ENCODE measurements around the gene RNF157. TPM values are rescaled to one million over a fixed set of nuclear protein-coding genes. Genes with fewer than 3 reads are reported as not detected.
A peak's percentile ranks its signal among the peaks of the same experiment; 100 is the strongest.

The RNF157 gene
- total and polyA plus RNA-seq, 2 of the 13 experiments (the other 11 are each of a cell fraction or from before 2014, with no cell fraction given): 0.44 to 1.5 TPM

DNA sequence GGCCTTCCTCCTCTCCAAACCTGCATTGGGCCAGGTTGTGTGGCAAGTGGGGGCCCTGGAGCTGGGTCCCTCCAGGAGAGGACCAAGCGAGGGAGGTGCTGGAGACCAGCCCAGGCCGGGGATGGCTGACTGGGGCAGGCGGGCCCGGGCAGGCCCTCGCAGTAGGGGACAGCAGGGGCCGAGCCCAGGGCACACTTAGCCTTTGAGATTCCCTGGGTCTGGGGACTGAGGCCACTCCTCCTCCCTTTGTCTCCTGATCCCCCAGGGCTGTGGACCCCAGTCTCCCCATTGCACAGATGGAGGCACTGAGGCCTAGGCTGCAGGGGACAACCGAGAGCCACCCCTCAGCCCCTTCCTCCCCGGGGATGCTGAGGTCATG is 104.5 kb downstream of the RNF157 start (continued):
- TF ChIP-seq, protein P1, sequence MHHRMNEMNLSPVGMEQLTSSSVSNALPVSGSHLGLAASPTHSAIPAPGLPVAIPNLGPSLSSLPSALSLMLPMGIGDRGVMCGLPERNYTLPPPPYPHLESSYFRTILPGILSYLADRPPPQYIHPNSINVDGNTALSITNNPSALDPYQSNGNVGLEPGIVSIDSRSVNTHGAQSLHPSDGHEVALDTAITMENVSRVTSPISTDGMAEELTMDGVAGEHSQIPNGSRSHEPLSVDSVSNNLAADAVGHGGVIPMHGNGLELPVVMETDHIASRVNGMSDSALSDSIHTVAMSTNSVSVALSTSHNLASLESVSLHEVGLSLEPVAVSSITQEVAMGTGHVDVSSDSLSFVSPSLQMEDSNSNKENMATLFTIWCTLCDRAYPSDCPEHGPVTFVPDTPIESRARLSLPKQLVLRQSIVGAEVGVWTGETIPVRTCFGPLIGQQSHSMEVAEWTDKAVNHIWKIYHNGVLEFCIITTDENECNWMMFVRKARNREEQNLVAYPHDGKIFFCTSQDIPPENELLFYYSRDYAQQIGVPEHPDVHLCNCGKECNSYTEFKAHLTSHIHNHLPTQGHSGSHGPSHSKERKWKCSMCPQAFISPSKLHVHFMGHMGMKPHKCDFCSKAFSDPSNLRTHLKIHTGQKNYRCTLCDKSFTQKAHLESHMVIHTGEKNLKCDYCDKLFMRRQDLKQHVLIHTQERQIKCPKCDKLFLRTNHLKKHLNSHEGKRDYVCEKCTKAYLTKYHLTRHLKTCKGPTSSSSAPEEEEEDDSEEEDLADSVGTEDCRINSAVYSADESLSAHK (CRISPR knock-in tag; IDR thresholded peaks at IDR 0.05; ENCODE audit: borderline replicate concordance): no peak
- TF ChIP-seq THAP11 (CRISPR knock-in tag; IDR thresholded peaks at IDR 0.05): no peak
- TF ChIP-seq HNRNPLL (IDR thresholded peaks at IDR 0.05; ENCODE audit: low read depth, low read length, poor library complexity, severe bottlenecking): no peak
- TF ChIP-seq, protein P2, sequence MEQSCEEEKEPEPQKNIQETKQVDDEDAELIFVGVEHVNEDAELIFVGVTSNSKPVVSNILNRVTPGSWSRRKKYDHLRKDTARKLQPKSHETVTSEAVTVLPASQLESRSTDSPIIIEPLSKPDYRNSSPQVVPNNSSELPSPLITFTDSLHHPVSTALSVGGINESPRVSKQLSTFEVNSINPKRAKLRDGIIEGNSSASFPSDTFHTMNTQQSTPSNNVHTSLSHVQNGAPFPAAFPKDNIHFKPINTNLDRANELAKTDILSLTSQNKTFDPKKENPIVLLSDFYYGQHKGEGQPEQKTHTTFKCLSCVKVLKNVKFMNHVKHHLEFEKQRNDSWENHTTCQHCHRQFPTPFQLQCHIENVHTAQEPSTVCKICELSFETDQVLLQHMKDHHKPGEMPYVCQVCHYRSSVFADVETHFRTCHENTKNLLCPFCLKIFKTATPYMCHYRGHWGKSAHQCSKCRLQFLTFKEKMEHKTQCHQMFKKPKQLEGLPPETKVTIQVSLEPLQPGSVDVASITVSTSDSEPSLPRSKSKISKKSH (CRISPR knock-in tag; IDR thresholded peaks at IDR 0.05; ENCODE audit: borderline replicate concordance): 0 out of 2 replicates have a peak, but pooled peaks have one; percentile 9
- no peak for TF ChIP-seq ZNF136 (CRISPR knock-in tag; IDR thresholded peaks at IDR 0.05; ENCODE audit: low read depth)

DNA sequence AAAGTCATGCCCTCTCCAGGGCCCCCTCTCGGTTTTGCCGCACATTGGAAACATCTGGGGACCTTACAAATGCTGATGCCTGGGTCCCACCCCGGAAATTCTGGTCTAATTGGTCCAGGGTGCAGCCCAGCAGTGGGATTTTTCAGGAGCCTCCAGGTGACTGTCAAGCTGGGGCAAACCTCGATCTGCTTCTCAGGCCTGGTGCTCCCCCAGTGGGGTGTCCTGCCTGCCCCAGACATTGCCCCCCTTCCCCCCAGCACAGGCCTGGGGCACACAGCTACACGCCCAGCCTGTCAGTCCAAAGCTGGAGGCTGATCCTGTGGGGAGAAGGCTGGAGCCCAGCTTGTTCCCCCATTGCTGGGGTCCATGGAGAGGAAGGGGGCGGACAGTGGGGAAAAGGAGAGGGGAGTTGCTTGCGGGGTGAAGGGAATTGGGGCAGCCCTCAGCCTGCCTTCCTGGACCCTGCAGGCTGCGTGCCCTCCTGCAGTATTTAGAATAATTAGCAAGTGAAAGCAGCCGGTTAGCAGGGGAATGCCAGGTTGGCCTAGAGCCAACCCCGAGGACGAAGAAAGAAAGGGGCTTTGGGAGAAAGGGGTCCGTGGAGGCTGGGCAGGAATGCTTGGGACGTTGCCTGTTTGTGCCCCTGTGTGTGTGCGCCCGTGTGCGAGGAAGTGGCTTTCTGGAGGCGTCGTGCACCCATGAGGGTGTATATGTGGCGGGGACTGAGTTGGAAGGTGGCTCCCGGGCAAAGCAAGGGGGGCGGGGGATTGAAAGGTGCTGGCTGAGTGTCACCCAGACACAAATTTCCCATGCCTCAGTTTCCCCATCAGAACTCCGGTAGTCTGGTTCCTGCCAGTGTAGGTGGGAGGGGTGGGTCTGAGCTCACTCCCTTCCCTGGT is 105.1 kb downstream of the RNF157 start:
- ChIA-PET CTCF (ENCODE audit: low intra/inter-chr PET ratio, low total read pairs) (no interaction called here), POLR2A (no interaction called here)
- Histone ChIP-seq H3K4me2 (ENCODE audit: low read depth, low read length) (no peak overlapping the region), H3K9ac (ENCODE audit: insufficient read depth, low read depth, low read length) (no peak overlapping the region), H3K9me3 (ENCODE audit: low read length) (no peaks in the 10 kb centered on the region), H3K4me1 (ENCODE audit: insufficient read depth, low read length) (peaks cover 94% of the 10 kb centered on the region), H2AFZ (ENCODE audit: low read length) (no peak overlapping the region), H3K27me3 (ENCODE audit: control insufficient read depth in 1 of 2, insufficient read depth in 2 of 2, low read length in 2 of 2) (no peaks in the 10 kb centered on the region; a peak in 4 of 5 replicates), H3K4me3 (replicated peaks in 1 of 3; ENCODE audit: insufficient read depth in 1 of 3, low read depth in 2 of 3, low read length in 3 of 3) (no peak overlapping the region), H3K79me2 (ENCODE audit: insufficient read depth, low read length) (no peaks in the 10 kb centered on the region), H3K27ac (ENCODE audit: extremely low read length, insufficient read depth, low read length) (no peak overlapping the region), H4K20me1 (ENCODE audit: insufficient read depth, low read length) (no peaks in the 10 kb centered on the region), H3K36me3 (replicated peaks in 1 of 2; ENCODE audit: control insufficient read depth in 1 of 2, insufficient read depth in 2 of 2, low read length in 2 of 2) (no peaks in the 10 kb centered on the region)
- in situ Hi-C loops (cut with HindIII; ENCODE audit: extremely low pct_ligation_motif_present, low pct_unique_long_range_greater_than_20kb): no loop called here
- BruUV-seq (replicated peaks): no TSS peak
- no peak for FAIRE-seq
- no peak for DNase-seq (ENCODE audit: low spot score)
- ATAC-seq: no peak
- intact Hi-C loops (cut with micrococcal nuclease; ENCODE audit: unreplicated experiment): no loop called here
- 84% methylated on average over 21 of the region's 22 CpGs for WGBS (ENCODE audit: low lambda C conversion rate)
- 0 out of 2 replicates have a peak, but pooled peaks have one; percentile 6 for TF ChIP-seq RXRA (CRISPR knock-in tag; IDR thresholded peaks at IDR 0.05)
- TF ChIP-seq ZNF780A (CRISPR knock-in tag; IDR thresholded peaks at IDR 0.05): 0 out of 2 replicates have a peak, but pooled peaks have one; percentile 24
- 0 out of 2 replicates have a peak, but pooled peaks have one; percentile 27 for TF ChIP-seq ZNF333 (CRISPR knock-in tag; IDR thresholded peaks at IDR 0.05; ENCODE audit: borderline replicate concordance)
- TF ChIP-seq, protein P3, sequence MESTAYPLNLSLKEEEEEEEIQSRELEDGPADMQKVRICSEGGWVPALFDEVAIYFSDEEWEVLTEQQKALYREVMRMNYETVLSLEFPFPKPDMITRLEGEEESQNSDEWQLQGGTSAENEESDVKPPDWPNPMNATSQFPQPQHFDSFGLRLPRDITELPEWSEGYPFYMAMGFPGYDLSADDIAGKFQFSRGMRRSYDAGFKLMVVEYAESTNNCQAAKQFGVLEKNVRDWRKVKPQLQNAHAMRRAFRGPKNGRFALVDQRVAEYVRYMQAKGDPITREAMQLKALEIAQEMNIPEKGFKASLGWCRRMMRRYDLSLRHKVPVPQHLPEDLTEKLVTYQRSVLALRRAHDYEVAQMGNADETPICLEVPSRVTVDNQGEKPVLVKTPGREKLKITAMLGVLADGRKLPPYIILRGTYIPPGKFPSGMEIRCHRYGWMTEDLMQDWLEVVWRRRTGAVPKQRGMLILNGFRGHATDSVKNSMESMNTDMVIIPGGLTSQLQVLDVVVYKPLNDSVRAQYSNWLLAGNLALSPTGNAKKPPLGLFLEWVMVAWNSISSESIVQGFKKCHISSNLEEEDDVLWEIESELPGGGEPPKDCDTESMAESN (CRISPR knock-in tag; conservative IDR thresholded peaks at IDR 0.05): no peak
- TF ChIP-seq ZNF329 (CRISPR knock-in tag; IDR thresholded peaks at IDR 0.05; ENCODE audit: low read depth): no peak
- no peak for TF ChIP-seq NFKB2 (CRISPR knock-in tag; IDR thresholded peaks at IDR 0.05; ENCODE audit: borderline replicate concordance)
- no peak for TF ChIP-seq ZNF230 (CRISPR knock-in tag; IDR thresholded peaks at IDR 0.05)
- TF ChIP-seq THYN1 (CRISPR knock-in tag; IDR thresholded peaks at IDR 0.05; ENCODE audit: borderline replicate concordance, low read depth): no peak
- no peak for TF ChIP-seq ZFP1 (CRISPR knock-in tag; IDR thresholded peaks at IDR 0.05)
- no peak for TF ChIP-seq DMAP1 (CRISPR knock-in tag; IDR thresholded peaks at IDR 0.05)
- TF ChIP-seq NONO (IDR thresholded peaks at IDR 0.05): no peak
- TF ChIP-seq NONO (CRISPR knock-in tag; conservative IDR thresholded peaks at IDR 0.05): no peak
